Right atrium auricular region (tissue), 2 donors: Measurements from ENCODE around the gene ZFAND2B. TPM values are rescaled to one million over a fixed set of nuclear protein-coding genes. Genes with fewer than 3 reads are reported as not detected.
A peak's percentile ranks its signal among the peaks of the same experiment; 100 is the strongest.

Source experiments
- DNase-seq: peaks from one replicate; pipeline ENCODE4 v3.0.0-alpha.2; 2019; ENCODE audit warnings: low spot score
- H3K27ac ChIP-seq, 2 donors: fragments of 200-600 bp; sonication (generic); 1 replicate in 1 of 2; 2 replicates in 1 of 2; pipeline ENCODE4 v1.5.1; 2016 to 2019
- H3K27me3 ChIP-seq, 2 donors: fragments of 200-600 bp; sonication (generic); one replicate each; pipeline versions ENCODE4 v1.5.1 to v1.6.0; 2017 to 2019
- H3K36me3 ChIP-seq: fragments of 200-600 bp; sonication (generic); one replicate; pipeline ENCODE4 v1.5.1; 2016
- H3K4me1 ChIP-seq, 2 donors: fragments of 200-600 bp; sonication (generic); one replicate each; pipeline versions ENCODE4 v1.5.1 to v1.6.0; 2017 to 2019
- H3K4me3 ChIP-seq, 2 donors: fragments of 200-600 bp; sonication (generic); 1 replicate in 1 of 2; 2 replicates in 1 of 2; pipeline ENCODE4 v1.5.1; 2017 to 2019; ENCODE audit warnings: mild to moderate bottlenecking in 1 of 2, moderate library complexity in 1 of 2
- H3K9me3 ChIP-seq, 2 donors: fragments of 200-600 bp; sonication (generic); one replicate each; pipeline ENCODE4 v1.5.1; 2019
- CTCF ChIP-seq, 2 donors: fragments of 200-600 bp; sonication (generic); IDR thresholded peaks; one replicate each; pipeline ENCODE4 v1.5.1; 2019; ENCODE audit warnings: antibody characterized with exemption in 2 of 2
- total RNA-seq, 2 donors: library from RNA; depleted of rRNA; stranded (reverse); fragments of >200 nt; gene quantifications; one replicate each; pipeline ENCODE4 v1.1.0, GENCODE V29; 2016

Gene ZFAND2B
- total RNA-seq, 2 donors from 2014 or later = 15.5 to 31.5 TPM

- peak; percentile 76 for DNase-seq
Observed at GRCh38 chr2:219230059-219230540, 23.5 kb downstream of the ZFAND2B start.

GRCh38 chr2:219234331-219234730 is 27.7 kb downstream of the ZFAND2B start:
- Histone ChIP-seq H3K27ac (no peak overlapping the region), H3K9me3 (no peaks in the 10 kb centered on the region), H3K4me3 (no peak overlapping the region), H3K4me1 (peaks cover 0 to 15% of the 10 kb centered on the region in 2 donors), H3K27me3 (no peaks in the 10 kb centered on the region), H3K36me3 (peaks cover 69% of the 10 kb centered on the region)
- no peak for TF ChIP-seq CTCF (IDR thresholded peaks at IDR 0.05)
- no peak for DNase-seq

More at GRCh38 chr2:219230059-219230540, 23.5 kb downstream of the ZFAND2B start:
- no peaks in the 10 kb centered on the region for H3K9me3 ChIP-seq
- peaks cover 0 to 35% of the 10 kb centered on the region in 2 donors for H3K4me1 ChIP-seq
- peaks cover 45% of the 10 kb centered on the region for H3K36me3 ChIP-seq
- H3K27ac ChIP-seq = peak overlapping the region; percentile 95 to 97
- H3K27me3 ChIP-seq = no peaks in the 10 kb centered on the region
- H3K4me3 ChIP-seq = peak overlapping the region; percentile 77 to 86
- no peak for TF ChIP-seq CTCF (IDR thresholded peaks at IDR 0.05)

- Histone ChIP-seq H3K27ac (no peak overlapping the region), H3K36me3 (peaks cover 12% of the 10 kb centered on the region), H3K27me3 (no peaks in the 10 kb centered on the region), H3K9me3 (no peaks in the 10 kb centered on the region), H3K4me3 (peak overlapping the region in 1 of 2 donors; percentile 5), H3K4me1 (peaks cover 0 to 19% of the 10 kb centered on the region in 2 donors)
- DNase-seq = peak; percentile 68
- TF ChIP-seq CTCF (IDR thresholded peaks at IDR 0.05) = no peak
Observed at GRCh38 chr2:219243291-219243761, 36.7 kb downstream of the ZFAND2B start.

- Histone ChIP-seq H3K27ac (peak overlapping the region; percentile 89 to 94), H3K27me3 (no peaks in the 10 kb centered on the region), H3K36me3 (peaks cover 14% of the 10 kb centered on the region), H3K9me3 (no peaks in the 10 kb centered on the region), H3K4me1 (peaks cover 0 to 29% of the 10 kb centered on the region in 2 donors), H3K4me3 (peak overlapping the region; percentile 67 to 92)
- no peak for TF ChIP-seq CTCF (IDR thresholded peaks at IDR 0.05)
- DNase-seq = no peak
Observed at GRCh38 chr2:219244789-219245147, 38.2 kb downstream of the ZFAND2B start.

GRCh38 chr2:219245148-219245898 is 38.7 kb downstream of the ZFAND2B start, which contains the start of the genes GLB1L and STK16:
TSS of gene GLB1L (minus strand) at chr2:219245444. CDS start at chr2:219243573, 1,871 bp downstream.
TSS of gene STK16 (plus strand) at chr2:219245479. CDS start at chr2:219246000, 521 bp downstream.
- Histone ChIP-seq H3K36me3 (peaks cover 14% of the 10 kb centered on the region), H3K9me3 (no peaks in the 10 kb centered on the region), H3K27ac (peak within 1 kb of the TSS; percentile 89 to 94), H3K4me3 (peak within 1 kb of the TSS; percentile 67 to 92), H3K4me1 (peaks cover 0 to 35% of the 10 kb centered on the region in 2 donors), H3K27me3 (no peaks in the 10 kb centered on the region)
- TF ChIP-seq CTCF (IDR thresholded peaks at IDR 0.05) = no peak
- DNase-seq = peak; percentile 96
